HG03064 (cell line): ENCODE data around the gene RERE.

Experiments
- ATAC-seq: cut with Tn5 transposase; IDR thresholded peaks from one replicate; pipeline ENCODE4 v1.9.1; 2021; ENCODE audit warnings: low read depth; ENCODE audit not compliant: unreplicated experiment

The RERE gene

DNA sequence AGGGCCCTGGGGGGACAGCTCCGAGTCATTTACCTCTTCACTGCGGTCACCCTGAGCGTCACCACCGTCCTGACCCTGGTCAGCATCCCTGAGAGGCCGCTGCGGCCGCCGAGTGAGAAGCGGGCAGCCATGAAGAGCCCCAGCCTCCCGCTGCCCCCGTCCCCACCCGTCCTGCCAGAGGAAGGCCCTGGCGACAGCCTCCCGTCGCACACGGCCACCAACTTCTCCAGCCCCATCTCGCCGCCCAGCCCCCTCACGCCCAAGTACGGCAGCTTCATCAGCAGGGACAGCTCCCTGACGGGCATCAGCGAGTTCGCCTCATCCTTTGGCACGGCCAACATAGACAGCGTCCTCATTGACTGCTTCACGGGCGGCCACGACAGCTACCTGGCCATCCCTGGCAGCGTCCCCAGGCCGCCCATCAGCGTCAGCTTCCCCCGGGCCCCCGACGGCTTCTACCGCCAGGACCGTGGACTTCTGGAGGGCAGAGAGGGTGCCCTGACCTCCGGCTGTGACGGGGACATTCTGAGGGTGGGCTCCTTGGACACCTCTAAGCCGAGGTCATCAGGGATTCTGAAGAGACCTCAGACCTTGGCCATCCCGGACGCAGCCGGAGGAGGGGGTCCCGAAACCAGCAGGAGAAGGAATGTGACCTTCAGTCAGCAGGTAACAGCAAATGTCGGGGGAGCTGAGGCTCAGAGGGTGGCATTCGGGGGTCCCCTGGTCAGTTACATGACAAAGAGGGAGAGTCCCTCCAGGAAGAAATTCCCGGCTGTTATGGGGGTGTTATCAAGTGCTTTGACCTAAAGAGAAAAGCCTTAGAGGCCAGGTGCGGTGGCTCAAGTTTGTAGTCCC lies 486.9 kb downstream of the RERE start:
- ATAC-seq = no peak

DNA sequence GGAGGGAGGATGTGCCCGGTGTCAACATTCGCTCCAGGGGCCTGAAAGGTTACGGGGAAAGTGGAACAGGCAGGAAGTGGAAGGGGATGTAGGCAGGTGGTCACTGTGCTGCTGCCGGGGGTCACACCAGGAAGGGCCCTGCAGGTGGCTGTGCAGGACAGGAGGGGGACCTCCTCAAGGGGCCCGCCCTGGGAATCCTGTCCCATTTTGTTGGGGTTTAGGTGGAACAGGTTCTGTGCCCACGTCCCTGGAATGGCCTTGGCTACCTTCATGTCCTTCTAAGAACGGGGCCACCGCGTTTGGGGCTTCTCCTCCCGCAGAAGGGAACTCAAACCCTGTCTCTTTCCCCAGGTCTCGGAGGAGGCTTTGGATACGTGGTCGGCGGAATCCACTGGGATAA lies 487.6 kb downstream of the RERE start:
- no peak for ATAC-seq

DNA sequence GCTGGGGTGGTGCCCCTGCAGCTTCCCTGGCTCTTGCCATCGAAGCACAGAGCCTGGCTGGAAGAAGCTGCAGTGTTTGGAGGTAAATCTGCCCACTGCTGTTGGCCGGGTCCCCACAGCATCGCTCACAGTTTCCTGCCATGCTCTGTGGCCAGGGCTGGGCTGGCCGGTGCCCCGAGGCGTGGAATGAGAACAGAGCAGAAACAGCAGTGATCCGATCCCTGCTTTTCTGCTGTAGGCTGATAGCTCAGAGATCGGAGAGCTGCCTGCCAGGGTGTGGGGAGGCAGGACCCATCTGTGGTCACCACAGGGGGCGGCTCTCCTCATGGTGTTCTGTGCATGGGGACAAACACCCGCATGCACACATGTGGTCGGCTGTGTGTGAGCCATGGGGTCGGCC lies 488.0 kb downstream of the RERE start:
- no peak for ATAC-seq

DNA sequence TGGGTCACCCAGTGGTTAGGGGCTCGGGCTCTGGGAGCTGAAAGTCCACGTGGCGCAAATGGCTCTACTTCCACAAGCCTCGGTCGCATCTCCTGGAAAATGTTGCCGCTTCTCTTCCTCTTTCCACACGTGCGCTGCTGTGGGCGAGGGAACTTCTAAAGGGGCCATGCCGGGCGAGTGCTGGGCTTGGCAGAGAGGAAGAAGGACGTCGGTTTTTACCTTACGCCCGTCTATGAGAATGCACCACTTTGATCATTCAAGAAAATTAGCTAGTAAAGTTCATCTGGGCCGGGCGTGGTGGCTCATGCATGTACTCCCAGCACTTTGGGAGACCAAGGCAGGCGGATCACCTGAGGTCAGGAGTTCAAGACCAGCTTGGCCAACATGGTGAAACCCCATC lies 489.2 kb downstream of the RERE start:
- ATAC-seq = no peak

DNA sequence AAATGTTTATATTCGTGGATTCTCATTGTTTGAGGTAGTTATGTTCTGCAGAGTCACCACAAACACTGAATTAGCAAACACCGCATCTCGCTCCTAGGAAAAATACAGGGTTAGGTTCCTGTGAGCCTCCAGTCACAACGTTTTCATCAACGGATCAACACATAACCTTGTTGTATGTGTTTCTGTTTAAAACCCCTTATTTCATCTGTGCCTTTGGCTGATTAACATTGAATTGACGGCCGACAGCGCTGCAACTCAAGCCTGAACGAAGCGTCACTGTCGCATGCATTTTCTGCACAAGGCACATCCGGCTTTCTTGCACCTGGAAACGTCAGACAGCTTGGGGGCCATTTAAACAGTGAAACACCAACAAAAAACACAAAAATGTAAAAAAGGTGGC lies 491.2 kb downstream of the RERE start:
- no peak for ATAC-seq

DNA sequence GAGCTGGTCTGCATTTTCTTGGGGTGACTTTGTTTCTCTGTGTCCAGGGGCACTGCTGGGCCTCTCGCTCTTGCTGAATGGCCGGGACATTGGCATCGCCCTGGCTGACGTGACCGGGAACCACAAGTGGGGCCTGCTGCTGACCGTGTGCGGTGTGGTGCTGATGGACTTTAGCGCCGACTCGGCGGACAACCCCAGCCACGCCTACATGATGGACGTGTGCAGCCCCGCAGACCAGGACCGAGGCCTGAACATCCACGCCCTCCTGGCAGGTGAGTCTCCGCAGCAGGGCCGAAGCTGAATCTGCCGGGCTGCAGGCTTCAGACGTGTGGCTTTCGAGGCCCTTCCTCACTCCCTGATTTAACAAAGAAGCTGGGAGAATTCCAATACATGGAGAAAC lies 491.7 kb downstream of the RERE start:
- no peak for ATAC-seq

DNA sequence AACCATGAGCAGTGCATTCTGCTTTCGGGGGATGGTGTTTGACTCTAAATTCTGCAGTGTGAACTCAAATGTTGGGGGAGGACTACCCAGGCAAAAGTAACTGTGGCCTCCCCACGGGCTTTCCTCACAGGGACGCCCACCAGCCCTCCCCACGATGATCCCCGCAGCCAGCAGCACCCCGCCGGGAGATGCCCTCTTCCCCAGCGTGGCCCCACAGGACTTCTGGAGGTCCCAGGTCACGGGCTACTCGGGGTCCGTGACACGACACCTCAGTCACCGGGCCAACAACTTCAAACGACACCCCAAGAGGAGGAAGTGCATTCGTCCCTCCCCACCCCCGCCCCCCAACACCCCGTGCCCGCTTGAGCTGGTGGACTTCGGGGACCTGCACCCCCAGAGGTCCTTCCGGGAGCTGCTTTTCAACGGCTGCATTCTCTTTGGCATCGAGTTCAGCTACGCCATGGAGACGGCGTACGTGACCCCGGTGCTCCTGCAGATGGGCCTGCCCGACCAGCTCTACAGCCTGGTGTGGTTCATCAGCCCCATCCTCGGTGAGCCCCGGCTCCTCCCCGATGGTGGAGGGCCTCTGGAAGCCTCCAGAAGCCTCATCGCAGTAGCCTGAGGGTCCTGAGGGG lies 493.1 kb downstream of the RERE start:
- no peak for ATAC-seq

DNA sequence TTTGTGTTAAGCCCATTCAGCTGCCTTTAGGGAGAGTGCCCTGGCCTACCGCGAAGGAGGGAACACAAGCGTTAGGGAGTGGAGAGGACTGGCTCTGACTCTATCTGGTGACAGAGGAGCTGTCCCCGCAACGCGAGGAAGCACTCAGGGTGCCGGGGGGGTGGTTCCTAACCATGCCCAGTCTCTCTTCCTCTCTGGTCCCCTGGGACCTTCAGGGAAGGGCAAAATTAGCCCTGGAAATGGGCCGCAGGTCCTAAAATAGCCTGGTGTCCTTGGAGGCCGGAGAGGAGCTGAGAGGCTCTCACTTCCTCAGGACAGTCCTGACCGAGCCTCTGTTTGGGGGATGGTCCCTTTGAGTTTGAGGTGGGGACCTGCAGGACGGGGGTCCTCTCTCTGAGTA lies 493.7 kb downstream of the RERE start:
- no peak for ATAC-seq

DNA sequence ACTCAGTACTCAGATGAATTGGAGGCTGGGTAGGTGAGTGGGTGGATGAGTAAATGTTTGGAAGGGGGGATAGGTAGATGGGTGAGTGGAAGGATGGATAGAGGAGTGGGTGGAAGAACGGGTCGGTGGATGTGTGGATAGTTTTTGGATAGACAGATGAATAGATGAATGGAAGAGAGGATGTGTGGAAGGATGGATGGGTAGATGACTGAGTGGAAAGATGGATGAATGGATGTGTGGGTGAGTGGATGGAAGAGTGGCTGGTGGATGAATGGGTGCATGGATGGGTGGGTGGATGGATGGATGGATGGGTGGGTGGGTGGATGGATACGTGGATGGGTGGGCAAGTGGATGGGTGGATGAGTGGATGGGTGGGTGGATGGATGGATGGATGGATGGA lies 495.8 kb downstream of the RERE start:
- ATAC-seq = no peak

DNA sequence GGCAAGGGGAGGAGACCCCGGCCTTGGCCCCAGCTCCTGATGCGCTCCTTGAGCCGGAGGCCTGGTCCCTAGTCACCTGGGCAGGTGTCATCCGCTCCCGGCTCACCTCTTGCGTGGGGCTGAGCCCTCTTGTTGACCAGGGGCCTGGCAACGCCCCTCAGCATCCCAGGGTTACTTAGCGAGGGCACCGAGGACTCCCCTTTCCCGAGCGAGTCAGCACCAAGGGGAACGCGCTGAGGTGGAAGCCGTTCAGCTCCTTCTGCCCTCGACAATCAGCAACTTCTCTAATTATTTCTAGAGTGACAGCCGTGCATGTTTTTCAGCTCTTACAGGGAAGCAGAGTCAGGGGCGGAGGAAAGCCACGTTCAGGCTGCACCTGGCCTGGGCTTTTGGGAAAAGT lies 499.0 kb downstream of the RERE start:
- no peak for ATAC-seq

DNA sequence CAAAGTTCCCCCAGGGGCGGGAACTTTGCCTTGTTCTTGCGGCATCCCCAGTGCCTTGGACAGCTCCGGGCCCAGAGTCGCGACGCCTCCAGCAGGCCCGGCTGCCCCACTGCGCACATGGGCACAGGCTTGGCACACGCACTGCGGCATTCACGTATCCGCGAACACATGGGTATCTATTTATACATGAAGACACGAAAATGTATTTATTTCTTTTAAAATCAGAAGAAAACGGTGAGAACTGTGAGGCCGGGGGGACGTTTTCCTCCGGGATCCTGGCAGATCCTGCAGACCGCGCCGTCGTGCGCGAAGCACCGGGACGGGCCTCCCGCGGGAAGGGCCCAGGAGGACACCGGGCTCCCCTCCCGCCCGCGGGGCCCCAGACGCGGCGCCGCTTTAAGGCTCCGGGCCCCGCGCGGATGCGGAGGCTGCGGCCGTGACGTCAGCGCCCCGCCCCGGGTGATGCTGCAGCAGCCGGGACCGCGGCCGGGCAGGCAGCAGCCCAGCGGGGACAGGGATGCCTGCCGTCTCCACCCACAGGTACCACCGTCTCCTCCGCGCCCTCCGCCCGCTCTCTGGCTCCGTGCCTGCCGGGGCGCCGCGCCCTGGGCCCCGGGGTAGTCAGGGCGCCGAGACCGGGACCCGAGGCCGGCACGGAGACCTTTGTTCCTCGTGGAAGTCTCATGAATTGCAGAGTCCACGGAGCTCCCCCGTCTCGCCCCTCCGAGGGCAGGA lies 499.6 kb downstream of the RERE start, which contains the start of gene SLC45A1:
Gene SLC45A1, plus strand, starts transcription at position 468 of the 735 bp plus-strand sequence. CDS start 6,216 bp downstream, outside the sequence.
- ATAC-seq = no peak

DNA sequence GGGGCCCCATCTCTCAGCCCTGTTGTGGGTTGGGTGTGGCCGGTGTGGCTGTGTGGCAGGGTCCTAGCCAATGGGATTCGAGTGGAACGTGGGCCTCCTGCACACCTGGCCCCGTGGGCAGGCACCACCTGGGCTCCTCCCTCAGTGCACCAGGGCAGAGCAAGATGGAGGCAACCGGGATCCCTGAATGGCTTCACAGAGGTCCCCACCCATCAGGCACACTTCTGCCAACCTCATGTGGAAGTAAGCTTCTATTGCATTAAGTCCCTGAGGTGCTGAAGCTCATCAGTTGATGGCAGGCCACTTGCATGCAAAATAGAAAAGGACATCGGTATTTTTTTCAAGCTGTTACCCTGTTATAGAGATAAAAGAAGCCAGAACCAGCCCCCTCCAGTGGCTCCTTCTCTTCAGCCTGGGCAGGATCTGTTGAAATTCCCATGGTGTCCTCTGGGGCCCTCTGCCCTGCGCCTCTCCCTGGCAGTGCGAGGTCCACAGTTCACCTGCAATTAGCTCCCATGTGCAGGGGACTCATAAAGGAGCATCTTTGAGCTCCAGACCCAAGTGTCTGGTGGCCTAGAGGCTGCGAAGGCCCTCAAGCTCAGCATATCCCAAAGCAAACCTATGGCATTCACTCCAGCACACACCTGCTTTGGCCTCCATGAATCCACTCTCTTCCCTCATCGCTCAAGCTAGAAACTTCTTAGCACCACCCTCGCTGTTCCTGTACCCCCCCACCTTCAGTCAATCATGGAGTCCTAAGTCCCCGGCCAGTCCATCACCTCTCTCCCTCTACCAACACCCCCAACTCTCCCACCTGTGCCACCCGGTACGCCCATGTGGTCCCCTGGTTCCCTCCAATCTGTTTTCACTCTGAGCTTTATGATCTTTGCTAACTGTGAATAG lies 501.6 kb downstream of the RERE start:
- no peak for ATAC-seq

DNA sequence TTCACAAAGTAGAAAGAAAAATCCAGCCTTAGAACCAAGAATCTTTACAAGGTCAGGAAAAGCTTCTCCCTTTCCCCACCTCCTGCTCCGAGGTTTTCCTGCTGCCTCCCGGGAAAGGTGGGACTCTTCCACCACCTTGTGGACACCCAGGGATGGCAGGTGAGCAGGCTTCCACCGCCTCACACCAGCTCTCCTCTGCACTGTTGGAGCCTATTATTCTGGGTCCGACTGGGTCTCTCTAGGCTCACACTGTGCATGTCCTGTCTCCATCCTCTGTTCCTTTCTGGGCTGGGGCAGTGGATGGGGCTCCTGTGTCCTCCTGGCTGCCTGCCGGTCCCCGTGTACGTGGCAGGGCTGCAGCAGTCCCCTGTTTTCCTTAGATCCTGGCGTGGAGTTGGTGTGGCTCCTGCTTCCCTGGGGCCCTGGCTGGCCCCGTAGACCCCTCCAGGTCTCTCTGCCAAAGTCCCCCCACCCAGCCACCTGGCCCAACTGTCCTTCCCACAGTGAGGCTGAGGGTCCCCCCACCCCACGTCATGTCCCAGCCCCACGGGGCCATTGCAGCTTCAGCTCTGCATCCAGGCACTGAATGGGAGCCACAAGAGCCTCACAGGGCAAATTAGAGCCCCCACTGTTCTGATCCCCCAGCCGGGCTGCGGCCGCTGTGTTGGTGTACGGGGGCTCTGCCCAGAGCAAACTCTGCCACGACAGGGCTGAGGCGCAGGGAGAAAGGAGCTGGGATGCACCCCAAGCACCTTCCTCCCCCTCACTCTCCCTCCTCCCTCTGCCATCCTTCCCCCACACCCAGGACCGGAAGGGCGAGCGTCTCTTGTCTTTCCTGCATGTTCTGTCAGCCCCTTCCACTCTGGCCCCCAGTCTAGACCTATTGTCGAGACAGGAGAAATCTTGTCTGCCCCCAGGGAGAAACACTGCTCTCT lies 502.8 kb downstream of the RERE start:
- no peak for ATAC-seq

DNA sequence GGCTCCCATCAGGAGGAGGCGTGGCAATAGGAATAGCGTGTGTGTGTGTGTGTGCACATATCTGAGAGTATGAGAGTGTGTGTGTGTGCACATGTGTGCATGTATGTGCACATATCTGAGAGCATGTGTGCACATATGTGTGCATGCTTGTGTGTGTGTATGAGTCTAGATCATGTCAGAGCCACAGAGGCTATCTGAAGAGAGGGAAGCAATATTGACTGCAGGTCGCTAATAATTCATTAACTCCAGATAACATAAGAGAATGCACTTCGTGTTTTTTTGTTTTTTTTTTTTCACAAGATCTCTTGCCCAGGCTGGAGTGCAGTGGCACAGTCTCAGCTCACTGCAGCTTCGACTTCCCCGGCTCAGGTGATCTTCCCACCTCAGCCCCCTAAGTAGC lies 504.2 kb downstream of the RERE start:
- ATAC-seq = no peak

DNA sequence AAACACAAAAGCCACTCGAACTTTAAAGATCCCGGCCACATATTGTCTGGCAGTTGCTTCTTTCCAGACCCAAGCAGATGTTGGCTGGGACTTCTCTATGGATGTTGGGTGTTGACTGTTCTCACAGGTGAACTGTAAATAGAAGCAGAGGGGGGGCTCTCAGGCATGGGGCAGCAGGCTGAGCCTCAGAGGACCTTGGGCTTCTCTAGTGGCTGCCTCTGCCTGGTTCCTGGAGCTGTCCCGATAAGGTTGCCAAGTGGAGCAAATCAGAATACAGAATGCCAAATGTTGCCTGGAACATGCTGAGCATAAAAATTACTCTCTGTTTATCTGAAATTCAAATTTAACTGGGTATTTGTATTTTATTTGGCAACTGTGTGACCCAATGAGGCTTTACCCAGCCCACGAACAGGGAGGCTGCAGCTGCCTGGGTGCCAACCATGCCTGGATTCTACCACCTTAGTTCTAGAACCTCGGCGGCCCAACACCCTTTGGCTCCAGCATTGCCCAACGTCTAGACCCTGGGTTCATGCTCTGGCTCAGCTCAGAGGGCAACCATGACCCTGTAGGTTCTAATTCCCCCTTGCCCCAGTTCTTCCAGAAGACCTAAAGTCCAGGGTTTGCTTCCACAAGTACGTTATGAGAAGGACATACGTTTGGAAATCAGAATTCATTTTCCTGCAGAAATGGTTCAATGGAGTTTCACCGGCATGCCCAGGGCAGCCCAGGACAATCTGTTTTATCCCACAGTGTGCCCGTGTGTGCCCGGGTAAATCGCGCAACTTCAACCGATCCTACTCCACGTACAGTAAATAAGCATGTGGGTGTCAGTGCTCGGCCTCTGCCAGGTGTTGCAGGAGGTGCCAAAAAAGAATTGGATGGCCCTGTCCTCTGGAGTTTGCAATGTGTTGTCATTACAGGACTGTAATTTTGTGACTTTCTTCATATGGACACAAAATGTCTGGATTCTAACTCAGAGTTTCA lies 504.9 kb downstream of the RERE start:
- no peak for ATAC-seq

DNA sequence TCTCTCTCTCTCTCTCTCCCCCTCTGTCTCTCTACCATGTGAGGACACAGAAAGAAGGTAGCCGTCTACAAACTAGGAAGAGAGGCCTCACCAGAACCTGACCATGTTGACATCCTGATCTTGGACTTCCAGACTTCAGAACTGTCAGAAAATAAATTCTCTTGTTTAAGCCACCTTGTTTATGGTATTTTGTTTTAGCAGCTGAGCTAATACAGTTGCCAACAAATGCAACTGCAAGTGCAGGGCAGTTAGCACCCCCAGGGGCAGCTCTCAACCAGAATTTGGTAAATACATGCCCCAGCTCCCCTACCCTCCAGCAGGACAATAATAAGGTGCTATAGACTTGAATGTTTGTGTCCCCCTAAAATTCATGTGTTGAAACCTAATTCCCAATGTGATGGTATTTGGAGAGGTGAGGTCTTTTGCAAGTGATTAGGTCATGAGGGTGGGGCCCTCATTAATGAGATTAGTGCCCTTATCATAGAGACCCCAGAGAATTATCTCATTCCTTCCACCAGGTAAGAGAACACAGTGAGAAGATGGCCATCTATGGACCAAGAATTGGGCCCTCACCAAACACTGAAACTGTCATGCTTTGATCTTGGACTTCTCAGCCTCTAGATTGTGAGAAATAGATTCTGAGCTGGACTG lies 506.2 kb downstream of the RERE start:
- ATAC-seq = no peak

DNA sequence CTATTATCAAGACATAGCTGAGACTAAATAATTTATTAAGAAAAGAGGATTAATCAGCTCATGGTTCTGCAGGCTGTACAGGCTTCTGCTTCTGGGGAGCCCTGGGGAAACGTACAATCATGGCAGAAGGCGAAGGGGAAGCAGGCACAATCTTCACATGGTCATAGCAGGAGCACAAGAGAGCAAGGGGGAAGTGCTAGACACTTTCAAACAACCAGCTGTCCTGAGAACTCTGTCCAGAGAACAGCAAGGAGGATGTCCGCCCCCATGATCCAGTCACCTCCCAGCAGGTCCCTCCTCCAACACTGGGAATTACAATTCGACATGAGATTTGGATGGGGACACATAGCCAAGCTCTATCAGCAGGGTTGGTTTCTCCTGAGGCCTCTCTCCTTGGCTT lies 509.8 kb downstream of the RERE start:
- ATAC-seq = no peak

DNA sequence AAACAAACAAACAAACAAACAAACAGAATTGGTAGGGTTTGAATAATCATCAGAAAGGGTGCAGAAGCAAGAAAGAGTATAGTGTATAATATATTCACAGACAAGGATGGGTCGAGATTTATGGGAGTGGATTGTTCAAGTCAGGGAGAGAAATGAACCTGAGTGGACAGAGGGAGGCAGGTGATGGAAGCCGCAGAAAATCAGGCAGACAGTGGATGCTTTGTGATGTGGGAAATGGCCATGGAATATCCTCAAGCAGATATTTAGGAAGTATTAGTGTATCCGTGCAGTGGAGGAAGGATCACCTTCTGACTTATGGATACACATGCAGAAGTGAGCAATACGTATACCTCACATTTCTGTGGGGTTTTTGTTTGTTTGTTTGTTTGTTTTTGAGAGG lies 513.6 kb downstream of the RERE start:
- ATAC-seq = no peak
